GM21619 (cell line): Measurements from ENCODE around the gene ARHGAP27.

Experiments
- ATAC-seq: cut with Tn5 transposase; IDR thresholded peaks from one replicate; pipeline ENCODE4 v1.9.1; 2021; ENCODE audit not compliant: unreplicated experiment

Gene ARHGAP27

DNA sequence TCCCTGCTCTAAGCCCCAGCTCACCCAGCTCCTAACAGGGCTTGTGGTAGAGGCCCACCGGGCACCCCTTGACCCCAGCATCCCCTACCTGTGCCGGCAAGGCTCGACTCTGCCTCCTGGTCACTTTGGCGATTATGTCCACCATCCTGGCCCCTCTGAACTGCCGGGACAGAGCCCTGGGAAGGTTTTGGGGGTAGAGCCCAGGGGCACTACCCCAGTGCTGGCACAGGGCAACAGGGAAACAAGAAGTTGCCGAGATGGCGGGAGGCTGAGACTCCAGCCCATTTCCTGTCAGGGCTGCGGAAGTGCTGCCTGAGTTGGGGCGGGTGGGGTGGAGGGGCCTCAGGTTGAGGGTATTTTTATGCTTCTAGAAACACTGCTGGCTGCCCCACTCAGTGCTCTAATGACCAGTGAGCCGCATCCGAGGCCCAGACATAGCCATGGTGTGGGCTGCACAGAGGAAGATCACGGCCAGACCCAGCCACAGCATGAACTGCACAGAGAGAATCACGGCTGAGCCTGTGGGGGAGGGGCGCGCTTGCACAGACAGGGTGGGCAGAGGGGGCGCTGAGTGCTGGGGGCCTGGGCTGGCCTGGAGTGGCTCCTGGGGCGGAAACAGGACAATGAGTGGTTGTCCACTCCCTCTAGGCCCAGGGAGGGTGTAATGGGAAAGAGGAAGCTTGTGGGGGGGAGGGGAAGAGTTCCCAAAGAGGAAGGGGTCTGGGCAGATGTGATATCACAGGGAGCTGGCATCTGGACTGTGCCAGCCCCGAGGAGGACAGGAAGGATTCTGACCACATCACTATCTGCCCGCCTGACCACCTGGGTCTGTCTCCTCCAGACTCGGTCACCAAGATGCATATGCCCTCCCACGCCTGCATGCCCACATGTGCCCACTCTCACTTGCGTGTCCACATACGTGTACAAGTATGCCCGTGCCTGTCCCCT, 22.3 kb downstream of the ARHGAP27 start:
- ATAC-seq, result no peak

DNA sequence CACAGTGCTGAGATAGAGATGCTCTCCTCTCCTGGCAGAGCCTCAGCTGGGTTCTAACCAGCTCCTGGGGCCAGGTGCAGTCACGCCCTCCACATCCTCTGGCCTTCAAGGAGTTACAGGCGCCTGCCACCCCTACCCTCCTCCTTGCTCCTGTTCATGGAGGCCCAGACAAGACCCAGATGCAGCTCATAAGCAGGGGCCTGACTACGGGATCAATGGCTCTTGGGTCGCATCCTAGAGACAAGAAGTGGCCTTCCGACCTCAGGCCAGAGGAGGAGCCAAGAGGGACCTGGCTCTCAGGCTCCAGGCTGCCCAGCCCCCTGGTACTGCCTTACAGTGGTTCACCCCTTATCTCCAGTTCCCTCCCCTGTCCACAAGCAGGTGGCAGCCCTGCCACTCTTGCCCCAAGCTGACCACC, 23.0 kb downstream of the ARHGAP27 start:
- ATAC-seq, result no peak

DNA sequence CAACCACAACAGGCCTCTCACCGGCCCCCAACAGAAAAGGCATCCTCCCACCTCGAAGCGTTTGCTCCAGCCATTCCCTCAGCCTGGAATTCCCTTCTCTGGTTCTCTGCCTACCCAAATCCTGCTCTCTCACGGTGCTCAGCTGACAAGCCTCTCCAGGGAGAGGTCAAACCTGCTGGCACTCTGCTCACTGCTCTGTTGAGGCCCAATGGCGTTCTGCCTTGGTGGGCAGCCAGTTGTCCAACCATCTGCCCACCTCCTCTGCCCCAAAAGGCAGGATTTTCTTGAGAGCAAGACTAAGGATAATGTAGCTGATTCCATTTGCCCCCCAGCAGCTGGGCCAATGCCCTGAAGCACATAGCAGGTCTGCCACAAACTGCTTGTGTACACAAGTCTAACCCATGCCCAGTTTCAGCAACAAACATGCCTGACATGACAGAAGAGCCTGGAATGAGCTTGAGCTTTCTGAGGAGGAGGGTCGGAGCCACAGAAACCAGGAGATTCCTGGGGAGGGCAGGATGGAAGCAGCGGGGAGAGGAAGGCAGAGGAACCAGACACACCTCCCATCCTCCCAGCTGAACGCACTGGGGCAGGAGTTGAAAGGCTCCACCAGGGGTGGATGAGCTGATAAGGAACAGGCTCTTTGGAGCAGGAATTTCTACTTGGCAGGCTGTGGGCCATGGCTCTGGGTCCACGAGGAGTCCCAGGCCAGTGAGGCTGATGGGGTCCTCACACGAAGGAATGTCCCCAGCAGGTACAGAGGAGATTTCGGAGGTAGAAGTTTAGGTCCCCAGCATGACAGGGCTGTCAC, 23.9 kb downstream of the ARHGAP27 start:
- no peak for ATAC-seq

DNA sequence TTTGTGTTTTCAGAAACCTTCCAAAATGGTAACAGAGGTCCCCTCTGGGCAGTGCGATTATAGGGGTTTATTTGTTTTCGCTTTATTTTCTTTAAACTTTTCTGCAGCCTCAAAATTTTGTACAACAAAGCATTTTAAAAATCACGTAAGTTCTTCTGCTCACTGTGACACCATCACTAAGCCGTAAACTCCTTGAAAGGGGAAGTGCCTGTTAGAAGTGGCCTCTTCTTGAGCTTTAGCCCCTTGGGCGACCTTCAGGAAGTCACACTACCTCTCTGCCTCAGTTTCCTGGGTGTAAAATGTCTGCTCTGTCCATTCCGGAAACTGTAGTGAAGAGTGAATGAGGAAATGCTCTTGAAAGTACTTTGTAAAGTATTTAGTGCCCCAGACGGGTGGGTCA, 26.6 kb downstream of the ARHGAP27 start:
- no peak for ATAC-seq

DNA sequence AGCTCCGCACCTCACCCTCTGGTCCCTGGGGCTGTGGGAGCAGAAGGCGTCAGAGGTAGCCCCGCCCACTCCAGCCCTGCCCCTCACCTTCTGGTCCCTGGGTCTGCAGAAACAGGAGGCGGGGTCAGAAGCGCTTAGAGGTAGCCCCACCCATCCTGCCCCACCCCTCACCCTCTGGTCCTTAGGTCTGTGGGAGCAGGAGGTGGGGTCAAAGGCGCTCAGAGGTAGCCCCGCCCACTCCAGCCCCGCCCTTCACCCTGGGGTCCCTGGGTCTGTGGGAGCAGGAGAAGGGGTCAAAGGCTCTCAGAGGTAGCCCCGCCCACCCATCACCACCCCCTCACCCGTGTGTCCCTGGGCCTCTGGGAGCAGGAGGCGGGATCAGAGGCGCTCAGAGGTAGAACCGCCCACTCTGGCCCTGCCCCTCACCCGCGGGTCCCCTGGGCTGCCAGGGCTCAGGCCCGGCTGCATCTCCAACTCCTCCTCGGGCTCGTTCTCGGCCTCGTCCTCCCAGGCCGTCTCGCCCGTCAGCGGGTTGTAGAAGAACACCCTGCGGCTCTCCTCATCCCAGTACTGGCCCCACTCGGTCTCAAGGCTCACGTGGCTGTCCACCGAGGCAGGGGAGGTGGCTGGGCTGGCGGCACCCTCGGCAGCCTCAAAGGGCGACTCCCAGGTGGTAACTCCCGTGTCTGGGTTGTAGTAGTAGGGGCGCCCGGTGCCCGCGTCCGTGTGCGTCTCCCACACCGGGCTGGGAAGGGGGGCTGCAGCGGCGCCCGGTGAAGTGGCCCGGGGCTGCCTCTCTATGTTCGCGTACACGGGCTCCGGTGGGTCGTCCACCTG, 27.2 kb downstream of the ARHGAP27 start:
- no peak for ATAC-seq

DNA sequence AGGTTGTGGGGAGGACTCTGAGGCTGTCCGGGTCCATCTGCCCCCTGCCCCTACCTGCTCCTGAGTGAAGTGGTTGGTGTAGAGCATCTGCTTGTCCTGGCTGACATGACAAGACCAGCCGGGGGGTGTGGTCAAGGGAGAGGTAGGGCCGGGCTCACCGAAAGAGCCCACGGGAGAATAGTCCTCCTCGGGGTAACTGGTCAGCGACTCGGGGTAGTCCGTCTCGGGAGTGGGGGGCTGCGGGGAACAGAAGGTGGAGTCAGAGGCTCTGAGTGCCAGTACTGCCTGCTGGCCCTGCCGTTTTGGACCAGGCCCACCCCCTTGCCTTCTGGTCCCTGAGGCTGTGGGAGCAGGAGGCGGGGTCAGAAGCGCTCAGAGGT, 27.8 kb downstream of the ARHGAP27 start:
- no peak for ATAC-seq

DNA sequence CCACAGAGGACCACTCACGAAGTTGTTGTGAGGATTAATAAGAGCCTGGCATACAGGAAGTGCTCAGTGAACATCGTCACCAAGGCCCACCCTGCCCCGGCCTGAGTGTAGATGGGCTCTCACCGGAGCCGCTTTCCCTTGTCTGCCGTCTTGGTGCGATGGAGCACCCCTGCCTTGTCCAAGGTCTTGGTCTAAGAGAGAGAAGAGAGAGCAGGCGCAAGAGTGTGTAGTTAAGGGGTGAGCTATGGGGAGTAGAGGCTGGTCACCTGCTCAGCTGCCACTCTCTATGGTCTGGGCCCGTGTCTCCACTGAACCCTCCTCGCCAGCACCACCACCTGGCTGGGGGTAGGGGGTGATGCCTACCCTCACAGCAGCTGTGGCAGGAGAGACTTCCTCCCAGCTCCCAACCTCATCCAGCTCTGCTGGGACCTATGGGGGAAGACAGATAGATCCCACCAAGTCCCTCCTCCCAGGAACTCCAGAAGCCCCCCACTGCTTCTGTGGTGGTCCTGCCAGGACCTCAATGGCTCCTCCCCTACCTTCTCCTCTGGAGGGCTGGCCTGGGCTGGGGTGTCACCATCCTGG, 28.7 kb downstream of the ARHGAP27 start:
- no peak for ATAC-seq

DNA sequence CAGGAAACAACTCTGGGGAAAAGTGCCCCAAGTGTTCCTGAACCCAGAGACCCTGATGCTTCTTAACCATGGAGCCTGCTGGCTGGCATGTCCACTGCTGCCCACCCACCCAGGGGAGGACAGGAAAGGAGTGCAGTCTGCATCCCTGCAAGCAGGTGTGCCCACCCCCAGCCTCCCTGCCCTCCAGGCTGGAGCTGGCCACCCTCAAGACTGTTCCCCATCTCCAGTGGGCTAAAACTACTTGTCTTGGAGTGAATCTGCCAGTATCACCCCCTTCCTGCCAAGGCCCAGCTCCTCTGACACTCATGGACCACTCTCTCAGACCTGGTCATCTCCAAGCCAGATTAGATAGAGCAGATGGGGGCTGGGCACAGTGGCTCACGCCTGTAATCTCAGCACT, 29.8 kb downstream of the ARHGAP27 start:
- ATAC-seq, result no peak

DNA sequence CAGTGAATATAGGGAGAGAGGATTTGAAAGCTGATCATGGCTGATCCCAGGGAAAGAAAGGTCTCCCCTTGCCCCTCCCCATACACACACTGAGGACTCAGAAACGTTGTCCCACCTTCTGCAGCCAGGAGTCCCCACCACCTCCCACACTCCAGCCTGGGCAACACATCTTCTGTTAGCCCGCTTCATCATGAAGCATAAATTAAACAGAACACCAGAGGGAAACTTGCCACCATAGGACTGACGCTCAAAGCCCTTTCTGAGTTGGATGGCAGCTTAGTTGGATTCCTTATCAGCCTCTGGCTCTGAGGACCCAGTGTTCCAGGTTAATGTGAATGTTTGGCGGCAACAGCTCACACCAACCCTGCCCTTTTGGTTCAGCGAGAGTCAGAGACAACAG, 33.9 kb downstream of the ARHGAP27 start:
- ATAC-seq, result no peak

DNA sequence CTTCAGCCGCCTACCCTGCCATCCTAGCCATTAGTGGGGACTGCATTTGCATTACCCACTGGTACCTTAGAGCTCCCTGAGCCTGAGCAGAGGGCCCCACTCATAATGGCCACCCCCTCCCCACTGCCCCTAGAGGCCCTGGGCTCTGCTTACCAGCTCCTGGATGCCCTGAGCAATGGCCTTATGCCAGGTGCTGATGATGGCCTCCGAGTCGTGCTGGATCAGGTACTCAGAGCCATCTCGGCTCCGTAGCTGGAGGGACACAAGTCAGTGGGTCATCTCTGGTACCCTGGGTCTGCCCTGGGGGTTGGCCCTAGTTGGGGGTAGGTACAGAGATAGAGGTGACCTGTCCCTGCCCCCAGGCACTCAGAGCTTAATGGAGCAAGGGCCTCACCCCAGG, 34.9 kb downstream of the ARHGAP27 start:
- ATAC-seq, result no peak

DNA sequence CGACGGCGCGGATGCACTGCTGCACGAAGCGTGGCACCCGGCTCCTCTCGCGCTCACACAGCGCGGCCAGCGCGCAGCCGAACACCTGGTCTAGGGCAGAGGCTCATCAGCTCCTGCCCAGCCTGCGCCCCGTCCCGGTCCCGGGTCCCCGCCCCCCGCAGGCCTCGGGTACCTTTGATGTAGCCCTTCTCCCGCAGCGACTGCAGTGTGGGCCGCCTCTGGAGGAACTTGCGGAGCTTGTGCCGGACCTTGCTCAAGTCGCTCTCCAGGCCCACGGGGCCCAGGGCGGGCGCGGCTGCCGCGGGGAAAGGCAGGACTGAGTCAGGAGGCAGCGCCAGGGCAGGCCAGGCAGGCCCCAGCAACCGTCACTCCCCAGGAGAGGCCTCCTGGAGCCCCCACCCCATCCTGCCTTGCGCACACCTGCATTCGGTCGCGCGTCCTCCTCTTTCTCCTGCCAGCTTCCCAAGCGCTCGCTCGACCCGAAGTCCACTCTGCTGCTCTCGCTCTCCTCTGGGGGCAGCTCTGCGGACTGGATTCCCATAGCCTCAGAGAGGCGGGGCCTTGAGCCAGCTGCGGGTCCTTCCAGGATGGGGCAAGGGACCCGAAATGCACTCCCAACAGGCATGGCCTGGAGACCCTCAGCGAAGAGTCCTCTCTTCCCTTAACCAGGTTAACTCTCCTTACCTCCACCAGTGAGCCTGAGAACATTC, 36.0 kb downstream of the ARHGAP27 start:
- no peak for ATAC-seq

DNA sequence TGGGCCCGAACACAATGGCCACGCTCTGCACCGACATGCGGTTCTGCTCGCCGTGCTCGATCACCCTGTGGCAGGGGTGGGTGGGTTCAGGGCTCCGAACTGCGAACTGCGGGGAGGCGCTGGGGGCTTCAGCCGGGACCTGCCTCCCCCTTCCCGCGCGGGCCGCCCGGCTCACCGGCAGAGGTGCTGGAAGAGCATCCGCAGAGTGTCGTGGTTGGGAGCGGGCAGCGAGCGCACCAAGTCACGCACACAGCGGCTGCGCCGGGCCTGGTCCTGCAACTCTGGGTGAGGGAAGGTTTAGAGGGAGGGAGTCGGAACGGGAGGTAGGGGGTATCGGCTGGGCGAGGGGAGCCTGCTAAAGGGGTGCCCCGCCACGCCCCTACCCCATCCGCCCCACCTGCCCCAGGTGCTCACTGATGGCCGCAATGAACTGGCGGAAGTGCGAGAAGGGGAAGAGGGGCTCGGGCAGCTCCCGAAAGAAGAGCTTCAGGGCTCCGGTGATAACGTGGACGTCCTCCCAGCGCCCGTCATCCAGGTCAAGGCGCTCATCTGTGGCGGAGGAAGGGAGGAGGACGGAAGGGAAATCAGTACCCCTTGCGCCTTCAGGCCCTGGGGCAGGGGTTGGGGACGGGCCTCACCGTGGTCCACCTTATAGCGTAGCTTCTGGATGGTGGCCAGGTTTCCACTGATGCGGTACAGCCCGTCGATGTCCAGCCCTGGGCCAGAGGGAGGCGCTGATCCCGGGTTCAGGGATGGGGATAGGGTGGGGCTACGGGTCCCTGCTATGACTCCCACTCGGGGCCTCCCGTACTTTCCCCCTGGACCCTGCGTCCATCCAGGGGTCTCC, 36.9 kb downstream of the ARHGAP27 start:
- ATAC-seq, result no peak

DNA sequence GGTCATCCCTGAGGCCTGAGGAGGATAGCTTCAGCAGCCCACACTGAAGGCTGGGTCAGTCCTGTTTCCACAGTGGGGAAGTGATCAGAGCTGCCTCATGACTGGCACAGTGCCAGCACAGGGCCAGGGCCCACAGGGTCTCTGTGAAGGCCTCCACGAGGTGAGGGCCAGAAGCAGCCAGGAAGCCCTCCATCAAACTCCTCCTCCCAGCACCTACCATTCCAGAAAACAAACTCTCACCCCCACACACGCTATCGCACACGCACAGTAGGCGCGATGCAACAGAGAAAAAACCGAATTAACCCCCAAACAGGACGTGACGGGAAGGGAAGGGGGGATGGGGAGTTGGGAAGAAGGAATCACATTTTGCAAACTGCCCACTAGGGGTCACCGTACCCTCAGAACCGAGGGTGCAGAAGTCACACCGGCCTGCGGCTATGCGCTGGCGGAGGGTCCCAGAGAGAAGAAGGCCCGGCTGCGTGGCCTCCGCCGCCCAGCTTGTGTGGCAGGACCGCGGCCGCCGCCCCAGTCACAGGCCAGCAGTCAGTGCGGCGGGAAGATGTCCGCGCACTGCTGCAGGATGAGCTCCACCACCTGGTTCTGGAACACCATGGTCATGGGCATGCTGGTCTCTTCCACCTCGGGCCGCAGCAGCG, 37.6 kb downstream of the ARHGAP27 start:
- ATAC-seq, result no peak

DNA sequence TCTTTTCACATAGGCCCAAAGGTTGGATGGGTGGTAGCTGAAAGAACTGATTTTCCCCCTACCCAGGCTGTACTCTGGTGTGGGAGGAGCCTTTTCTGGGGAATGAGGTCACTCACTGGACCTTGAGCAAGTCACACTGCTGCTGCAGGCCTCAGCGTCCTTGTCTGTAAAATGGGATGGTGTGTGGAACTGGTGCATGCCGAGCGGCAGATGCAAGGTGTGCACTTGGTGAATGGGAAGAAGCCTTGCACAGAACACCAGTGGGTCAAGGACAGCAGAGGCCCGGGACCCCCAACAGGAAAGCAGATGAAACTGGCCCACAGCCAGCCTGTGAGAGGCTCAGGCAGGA, 38.1 kb downstream of the ARHGAP27 start:
- ATAC-seq, result no peak

DNA sequence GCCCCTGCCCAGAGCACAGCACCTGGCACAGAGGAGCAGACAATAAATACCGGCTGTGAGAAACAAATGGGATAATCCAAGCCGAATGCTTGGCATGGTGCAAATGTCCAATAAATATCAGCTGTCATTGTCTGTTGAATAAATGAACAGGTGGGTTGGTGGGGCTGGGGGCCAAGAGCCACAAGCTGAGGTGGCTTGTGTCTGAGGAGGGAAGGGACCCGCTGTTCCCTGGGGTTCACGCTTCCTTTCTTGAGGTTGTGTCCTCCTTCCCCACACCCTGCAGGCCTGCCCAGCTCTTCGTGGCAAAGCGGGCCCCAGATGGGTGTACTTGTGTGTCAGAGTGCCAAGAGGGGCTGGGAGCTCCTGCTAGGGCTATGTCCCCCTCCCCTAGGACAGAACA, 38.6 kb downstream of the ARHGAP27 start:
- ATAC-seq, result no peak

DNA sequence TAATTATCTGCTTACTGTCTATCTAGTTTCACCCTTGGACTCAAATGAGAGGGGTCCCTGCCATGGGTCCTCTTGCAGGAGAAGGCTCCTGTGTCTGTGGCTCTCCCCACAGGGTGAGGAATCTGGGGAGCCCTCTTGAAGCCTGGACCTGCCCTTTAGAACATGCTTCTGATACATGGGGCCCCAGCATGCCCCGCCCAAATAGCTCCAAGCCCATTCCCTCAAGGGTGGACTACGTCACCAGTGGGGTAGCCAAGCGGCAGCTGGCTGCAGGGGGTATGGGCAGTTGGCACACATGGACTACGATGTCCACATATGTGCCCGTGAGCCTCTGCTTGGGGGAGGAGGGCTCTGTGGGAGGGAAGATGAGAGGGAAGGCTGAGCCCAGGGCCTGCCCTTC, 39.3 kb downstream of the ARHGAP27 start:
- ATAC-seq, result no peak

DNA sequence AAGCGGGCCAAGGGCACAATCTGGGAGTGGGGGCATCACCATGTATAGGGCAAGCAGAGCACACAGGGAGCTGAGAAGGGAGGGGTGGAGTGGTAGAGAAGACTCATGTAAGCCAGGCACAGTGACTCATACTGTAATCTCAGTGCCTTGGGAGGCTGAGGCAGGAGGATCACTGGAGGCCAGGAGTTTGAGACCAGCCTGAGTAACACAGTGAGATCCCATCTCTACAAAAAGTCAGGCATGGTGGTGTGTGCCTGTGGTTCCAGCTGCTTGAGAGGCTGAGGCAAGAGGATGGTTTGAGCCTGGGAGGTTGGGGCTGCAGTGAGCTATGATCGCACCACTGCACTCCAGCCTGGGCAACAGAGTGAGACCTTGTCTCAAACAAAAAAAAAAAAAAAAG, 40.8 kb downstream of the ARHGAP27 start:
- no peak for ATAC-seq

DNA sequence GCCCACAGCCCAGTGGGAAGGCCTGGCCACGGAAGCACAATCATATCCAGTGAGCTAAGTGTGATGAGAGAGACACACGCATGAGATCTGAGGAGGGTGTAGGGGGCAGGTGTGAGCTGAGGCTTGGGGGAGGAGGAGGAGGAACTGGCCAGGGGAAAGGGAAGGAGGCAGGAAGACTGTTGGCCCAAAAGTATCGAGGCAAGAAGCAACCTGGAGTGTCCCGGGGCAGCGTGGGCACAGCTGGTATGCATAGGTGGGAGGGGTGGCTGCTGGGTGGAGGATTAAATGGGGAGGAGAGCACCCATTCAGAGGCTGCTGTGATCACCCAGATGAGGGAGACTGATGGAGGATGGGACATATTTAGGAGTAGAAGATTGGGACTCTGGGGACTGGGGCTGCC, 41.4 kb downstream of the ARHGAP27 start:
- no peak for ATAC-seq

DNA sequence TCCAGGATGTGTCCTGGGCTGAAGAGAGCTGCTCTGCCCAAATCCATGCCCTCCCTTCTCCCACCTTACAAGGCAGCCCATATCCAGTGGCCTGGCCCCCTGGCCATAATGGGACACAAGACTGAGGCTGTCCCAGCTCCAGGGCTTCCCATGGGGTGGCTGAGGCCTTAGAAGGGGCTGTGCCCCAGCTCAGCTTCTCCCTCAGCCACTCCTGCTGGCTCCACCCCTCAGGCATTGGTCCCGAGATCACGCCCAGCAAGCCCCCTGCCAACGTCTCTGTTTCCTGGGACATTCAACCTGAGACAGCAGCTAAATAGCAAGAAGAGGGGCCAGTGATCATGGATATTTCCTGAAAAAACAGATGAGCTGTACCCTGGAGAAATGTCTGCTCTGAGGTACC, 43.3 kb downstream of the ARHGAP27 start:
- no peak for ATAC-seq
